ENCODE measurements around the gene ST8SIA6.
"Not testable (repeated sequence)": the region's sequence is repeated elsewhere in the genome, so short reads cannot be mapped to it uniquely, and the experiment has no call there.

The ST8SIA6 gene

DNA sequence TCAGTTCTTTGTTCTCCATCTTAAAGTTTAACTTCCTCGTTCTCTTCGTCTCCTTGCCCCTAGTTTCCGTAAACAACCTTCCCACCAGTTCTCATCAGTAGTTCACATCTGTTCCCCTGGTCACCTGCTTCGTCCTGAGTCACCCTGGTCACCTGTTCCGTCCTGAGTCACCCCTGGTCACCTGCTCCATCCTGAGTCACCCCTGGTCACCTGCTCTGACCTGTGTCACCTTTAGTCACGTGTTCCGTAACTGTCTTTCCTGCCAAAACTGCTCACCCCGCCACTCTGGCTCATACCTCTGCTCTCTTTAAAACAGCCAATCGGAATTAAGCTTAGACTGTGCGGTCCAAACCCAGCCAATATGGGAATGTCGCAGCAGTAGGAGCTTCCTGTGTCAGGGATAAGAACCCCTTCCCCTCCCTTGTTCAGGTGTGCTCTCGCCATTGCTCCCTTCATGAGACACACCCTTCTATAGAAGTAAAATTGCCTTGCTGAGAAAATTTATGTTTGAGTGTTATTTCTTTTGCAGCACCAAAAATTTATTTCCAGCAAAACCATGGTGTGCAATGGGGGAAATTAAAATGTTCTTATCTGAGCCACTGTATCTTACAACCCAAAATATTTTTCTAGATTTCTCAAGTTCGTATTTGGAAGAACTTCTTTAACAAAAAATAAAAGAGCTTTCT, 114.1 kb downstream of the ST8SIA6 start:
- DNase-seq: no peak

DNA sequence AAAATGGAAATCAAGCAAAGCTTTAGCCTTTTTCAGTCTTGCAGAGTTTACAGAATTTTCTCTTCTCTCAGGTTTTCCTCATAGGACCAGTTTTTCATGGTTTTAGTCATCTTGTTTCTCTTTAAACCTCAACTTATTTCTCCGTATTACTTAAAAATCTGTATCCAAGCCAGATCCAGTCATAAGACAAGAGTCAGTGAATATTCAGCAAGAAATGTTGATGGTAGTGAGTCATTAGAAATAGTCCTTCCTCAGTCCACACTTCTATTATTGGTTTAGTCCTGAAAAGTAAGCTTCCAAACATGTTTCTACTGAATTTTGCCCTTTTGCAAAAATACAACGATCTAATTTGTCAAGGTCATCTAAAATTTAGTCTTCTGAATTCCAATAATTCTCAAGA, 119.3 kb downstream of the ST8SIA6 start:
- no peak for DNase-seq

DNA sequence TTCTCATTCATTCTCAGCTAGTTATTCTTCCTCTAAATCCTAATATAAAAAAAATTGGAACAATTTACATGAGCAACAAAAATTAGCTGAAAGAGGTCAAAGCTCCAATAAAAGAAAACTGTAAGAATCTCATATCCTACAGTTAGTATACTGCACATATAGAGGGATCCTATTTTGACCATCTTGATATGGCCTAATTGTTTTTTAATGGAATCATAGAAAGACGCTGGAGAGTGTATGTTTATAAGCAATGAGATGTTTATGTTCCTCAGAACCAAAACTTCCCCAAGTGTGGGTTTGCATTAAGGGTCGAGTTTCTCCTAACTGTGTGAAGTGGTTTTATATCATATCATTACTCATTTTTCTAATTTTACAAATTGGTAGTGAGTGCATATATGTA, 123.9 kb downstream of the ST8SIA6 start:
- DNase-seq: no peak

DNA sequence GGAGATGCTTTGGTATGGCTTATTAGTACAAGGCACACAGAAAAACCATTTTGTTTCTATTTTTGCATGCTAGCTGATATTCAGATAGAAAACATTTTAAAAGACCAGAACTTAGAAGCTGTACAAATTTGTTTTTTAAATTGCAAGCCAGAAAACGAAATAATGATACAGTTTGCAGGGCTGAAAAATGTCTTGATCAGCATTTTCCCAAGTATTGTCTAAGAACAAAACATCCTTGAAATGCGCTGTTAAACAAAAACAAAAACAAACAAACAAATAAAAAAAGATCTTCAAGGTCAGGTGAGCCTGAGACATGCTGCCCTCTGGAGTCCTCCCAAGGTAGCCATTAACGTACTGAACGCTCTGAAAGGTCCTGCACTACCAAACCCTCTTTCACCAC, 128.0 kb downstream of the ST8SIA6 start:
- DNase-seq: no peak

DNA sequence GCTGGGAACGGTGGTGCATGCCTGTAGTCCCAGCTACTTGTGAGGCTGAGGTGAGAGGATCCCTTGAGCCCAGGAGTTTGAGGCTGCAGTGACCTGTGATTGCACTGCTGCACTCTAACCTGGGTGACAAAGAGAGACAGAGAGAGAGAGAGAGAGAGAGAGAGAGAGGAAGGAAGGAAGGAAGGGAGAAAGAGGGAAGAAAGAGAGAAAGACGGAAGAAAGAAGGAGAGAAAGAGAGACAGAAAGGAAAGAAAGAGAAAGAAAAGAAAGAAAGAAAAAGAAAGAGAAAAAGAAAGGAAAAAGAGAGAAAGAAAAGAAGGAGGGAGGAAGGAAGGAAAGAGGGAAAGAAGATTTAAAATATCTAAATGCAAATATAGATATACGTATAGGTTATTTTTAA, 132.4 kb downstream of the ST8SIA6 start:
- DNase-seq: not testable (repeated sequence)

DNA sequence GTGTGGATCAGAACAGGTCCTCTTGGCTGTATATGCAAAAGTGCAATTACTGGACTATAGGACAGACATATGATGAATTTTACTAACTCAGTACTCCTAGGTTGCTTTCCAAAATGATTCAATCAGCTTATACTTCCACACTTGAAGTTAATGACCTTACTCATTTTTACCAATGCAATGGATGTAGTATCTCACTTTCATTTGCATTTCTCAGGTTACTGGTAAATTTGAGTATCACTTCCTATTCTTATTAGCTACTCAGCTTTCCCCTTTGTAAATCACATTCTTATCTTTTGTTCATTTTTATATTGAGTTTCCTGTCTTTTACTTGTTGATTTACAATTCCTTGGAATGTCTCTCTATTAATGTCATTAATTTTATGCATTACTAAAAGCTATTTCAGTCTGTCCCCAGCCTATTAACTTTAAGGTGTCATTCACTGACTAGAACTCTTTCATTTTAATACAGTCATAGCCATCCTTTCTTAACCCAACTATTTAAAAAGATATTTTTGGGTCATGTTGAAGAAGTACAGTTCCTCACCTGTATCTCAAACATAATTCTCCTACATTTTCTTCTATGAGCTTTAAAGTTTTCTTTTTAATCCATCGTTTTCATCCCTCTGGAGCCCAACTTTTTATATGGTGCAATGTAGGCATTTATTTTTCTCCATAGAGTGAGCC, 137.8 kb downstream of the ST8SIA6 start:
- DNase-seq: no peak

DNA sequence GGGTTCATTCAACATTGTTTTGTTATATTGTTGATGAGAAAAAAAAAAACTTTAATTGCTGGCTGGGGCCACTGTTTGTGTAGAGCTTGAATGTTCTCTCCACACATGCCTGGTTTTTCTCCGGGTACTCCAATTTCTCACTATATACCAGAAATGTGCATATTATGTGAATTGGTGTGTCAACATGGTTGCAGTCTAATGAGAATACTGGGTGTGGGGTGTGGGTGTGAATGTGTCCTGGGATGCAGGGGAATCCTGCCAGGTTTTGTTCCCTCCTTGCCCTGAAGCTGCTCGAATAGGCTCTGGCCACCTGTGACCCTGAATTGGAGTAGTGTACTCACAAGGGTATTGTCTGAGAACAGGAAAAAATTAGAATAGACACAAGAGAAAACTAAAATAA, 145.0 kb downstream of the ST8SIA6 start:
- no peak for DNase-seq

DNA sequence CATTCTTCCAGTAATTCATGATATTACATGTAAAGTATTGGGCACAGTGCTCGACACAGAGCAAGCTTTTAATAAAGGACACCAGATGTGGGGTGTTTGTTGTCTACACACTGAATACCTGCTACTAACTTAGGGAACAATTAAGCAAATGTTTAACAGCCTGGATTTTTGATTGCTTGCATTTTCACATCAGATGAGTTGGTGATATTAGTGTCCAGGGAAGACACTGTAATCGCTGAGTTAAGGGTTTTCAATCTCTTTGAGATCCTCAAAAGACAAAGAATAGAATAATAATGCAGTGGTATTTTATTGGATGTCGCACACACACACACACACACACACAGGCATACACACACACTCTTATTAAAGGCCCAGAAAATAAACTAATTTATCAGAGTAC, 147.3 kb downstream of the ST8SIA6 start:
- DNase-seq: no peak

DNA sequence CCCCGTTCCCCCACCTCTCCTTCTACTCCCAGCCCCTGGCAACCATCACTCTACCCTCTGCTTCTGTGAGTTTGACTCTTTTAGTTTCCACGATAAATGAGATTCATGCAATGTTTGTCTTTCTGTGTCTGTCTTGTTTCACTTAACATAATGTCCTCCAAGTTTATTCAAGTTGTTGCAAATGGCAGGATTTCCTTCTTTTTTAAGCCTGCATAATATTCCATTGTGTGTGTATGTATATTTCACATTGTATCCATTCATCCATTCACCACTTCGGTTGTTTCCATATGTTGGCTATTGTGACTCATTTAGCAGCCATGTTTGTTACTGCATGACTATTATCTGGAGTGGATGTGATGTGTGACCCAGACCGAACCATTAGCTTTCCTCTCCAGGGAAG, 162.0 kb downstream of the ST8SIA6 start:
- no peak for DNase-seq

DNA sequence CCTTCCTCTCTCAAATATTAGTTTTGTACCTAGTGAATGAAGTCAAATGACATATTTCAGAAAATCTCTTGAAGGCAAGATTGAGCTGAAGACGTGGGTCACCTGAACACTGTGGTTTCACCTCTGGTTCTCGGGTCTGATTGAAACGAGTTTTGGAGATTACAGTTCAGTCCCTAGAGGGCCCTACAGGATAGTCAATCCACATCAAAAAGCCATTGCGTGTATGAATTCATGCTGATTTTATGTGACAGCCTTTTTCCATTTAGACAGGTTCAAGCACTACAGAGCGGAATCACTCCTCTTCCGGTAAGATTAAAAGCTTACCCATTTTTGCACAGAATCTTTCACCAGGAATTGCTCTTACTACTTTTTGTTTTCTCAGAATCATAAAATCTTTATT, 164.2 kb downstream of the ST8SIA6 start:
- peak in 1 of 2 donors; percentile 21 for DNase-seq

DNA sequence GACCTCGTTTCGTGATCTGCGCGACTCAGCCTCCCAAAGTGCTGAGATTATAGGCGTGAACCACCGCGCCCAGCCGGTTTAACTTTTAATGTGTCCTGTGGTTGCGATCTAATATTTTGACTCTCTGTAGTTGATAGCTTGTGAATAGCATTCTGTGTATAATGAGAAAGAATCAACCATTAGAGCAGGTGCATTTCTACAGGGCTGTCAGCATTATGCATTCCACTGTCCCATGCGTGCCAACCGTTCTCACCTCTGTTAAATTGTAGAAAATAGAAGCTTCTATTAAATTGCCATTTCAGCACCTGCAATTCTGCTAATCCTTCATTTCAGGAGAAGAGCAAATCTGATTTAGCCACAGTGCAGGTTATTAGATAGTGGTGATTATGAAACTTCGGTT, 164.6 kb downstream of the ST8SIA6 start:
- DNase-seq: no peak

DNA sequence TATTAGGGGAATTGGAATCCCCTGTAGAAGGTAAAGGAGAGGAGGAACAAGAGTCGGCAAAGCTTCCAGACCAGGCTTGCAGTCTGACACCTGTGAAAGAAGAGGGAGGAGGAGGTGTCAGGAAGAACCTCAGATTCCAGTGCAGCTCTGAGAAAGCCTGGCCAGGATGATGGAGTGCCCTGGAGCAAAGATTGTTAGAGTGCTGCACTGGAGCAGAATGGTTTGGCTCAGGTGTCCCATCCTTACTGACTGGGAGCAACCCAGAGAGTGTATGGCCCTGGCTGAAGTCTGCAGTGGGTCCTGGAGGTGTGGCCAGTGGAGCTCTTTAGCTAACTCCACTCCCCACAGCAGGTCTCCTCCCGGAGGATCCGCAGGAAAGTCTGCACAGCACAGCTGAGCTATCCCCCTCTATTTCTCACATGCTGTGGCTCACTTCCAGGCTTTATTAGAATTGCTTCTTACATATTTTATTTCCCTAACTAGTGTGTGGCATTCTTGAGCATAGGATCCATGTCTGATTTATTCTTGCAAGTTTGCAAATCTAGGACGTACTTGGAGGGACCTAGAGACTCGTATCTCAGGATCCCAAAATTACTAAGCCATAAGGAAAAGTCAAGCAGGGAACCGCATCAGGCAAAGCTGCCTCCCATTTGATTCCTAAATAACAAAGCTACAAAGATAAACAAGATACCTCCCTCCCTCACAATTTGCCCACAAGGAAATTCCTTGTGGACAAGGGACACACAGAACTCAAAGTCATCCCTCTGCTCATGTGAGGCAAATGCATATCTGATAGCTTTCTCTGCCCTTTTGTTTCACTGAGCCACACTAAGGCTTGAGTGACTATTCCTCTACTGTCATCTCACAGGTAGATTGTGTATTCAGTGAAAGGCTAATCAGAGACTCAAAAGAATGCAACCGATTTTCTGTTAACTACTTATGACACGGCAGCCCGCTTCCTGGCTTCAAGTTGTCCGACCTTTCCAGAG, 167.5 kb downstream of the ST8SIA6 start:
- no peak for DNase-seq

DNA sequence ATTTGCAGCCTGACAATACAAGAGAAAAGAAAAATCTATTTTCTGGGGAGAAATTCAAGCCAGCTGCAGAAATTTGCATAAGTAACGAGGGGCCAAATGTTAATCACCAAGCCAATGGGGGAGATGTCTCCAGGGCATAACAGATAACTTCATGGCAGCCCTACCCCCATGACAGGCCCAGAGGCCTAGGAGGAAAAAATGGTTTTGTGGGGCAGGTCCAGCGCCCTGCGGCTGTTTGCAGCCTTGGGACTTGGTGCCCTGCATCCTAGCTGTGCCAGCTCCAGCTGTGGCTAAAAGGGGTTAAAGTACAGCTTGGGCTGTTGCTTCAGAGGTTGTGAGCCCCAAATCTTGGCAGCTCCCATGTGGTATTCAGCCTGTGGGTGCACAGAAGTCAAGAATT, 172.1 kb downstream of the ST8SIA6 start:
- DNase-seq: no peak

DNA sequence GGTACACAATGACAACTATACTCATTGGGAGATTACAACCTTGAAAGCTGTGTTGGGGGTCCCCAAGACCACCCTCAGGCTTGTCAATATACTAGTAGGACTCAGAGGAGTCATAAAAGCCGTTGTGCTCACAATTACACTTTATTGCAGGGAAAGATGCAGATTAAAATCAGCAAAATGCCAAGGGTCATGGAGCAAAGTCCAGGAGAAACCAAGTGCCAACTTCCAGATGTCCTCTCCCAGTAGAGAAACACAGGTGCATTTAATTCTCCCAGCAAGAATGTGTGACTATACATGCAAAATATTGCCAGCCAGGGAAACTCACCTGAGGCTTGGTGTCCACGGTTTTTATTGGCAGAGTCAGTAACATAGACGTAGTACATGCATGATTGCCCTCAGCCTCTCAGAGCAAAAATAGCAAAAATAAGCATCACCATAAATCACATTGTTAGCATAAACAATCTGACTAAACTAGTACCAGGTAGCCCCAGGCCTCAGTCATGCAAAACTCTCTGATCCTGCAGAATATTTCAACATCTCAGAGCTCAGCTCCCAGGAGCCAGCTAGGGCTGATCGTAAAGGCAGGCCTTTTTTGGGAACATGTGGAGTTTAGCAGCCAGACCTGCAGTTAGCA, 175.7 kb downstream of the ST8SIA6 start:
- no peak for DNase-seq

DNA sequence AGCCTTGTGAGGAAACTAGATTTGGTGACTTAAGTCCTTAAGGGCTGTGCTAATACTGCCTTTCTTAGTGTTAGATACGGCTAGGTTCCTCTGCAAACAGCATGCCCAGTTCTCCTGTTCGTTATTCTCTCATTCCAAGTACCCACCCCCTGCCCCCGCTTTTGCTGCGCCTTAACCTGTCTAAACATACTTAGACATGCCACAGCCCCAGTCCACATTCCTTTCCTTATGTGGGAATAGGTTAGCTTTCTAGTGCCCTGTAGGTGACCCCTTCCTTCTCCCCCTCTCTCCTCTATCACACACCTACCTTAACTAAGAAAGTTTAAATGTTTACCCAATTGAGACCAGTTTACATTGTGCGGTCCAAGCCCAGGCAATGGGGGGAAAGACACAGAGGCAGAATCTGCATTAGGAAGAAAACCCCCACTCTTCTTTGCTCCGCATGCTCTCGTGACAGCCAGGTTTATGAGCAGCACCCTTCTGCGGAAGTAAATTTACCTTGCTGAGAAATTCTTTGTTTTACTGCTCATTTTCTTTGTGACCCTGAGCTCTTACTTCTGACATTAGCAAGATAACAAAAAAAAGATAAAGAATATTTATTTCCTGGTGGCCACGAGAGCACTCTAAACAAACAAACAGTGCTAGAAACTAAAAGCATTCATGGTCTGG, 177.5 kb downstream of the ST8SIA6 start:
- DNase-seq: no peak

DNA sequence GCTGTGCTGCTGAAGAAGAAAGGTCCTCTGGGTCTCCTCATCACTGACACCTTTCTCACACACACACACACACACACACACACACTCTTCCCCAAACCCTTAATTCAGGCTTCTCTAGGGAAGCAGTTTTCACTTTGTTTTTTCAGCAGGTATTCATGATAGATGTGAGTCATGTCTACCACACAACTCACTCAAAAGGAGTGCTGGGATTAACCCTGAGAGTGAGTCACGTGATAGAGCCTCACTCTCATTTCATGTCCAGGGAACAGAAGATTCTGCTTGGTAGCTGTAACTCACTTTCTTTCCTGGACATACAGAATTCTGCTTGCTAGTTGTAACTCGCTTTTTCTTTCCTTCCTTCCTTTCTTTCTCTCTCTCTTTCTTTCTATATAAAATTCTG, 181.0 kb downstream of the ST8SIA6 start:
- no peak for DNase-seq

DNA sequence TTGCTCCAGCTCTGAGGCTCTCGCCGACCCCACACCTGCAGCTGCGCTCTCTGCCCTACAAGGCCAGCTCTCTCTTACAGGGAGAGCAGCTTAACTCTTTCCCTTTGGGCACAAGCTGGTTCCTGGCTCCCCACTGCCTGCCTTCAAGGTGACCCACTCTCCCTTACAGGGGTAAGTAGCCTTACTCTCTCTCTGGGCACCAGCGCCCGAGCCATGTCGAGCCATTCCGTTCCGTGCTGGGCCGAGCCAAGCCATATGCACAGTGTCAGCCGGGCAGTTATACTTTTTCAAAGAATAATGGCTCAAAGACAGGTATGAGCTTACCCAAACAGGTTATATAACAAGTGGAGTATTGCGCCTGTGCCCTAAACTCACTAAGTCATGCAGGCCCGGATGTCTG, 181.7 kb downstream of the ST8SIA6 start:
- no peak for DNase-seq
